Measurements from ENCODE around the gene CLDN4. TPM values are rescaled to one million over a fixed set of nuclear protein-coding genes. Genes with fewer than 3 reads are reported as not detected.
A peak's percentile ranks its signal among the peaks of the same experiment; 100 is the strongest.

CLDN4 gene
- total and polyA plus RNA-seq, 8 donors = 2.4 to 523 (median 18.9) TPM; not detected in 1

GRCh38 chr7:73809467-73809951 is 21.3 kb upstream of the CLDN4 start:
- Histone ChIP-seq H3K4me3 (no peak overlapping the region), H3K9me3 (peaks cover 0 to 8% (median 4%) of the 10 kb centered on the region in 4 donors), H3K27ac (no peak overlapping the region), H3K27me3 (peaks cover 0 to 60% (median 10%) of the 10 kb centered on the region in 3 donors), H3K4me1 (no peaks in the 10 kb centered on the region), H3K36me3 (no peaks in the 10 kb centered on the region)
- intact Hi-C loops (cut with DNase I; ENCODE audit: low total_unique reads) = no loop called here
- TF ChIP-seq EP300 (IDR thresholded peaks at IDR 0.05) (no peak), POLR2AphosphoS5 (IDR thresholded peaks at IDR 0.05) (no peak), CTCF (IDR thresholded peaks at IDR 0.05) (no peak), POLR2A (IDR thresholded peaks at IDR 0.05) (no peak)
- DNase-seq = peak in 1 of 2 donors; percentile 43
- 61 to 76% (median 68%) methylated on average over 18 to 21 of the region's 21 CpGs for WGBS, 5 donors

GRCh38 chr7:73810998-73811360 is 19.8 kb upstream of the CLDN4 start:
- no peaks in the 10 kb centered on the region for H3K36me3 ChIP-seq
- peak in 1 of 2 donors; percentile 14 for DNase-seq
- H3K9me3 ChIP-seq = peaks cover 0 to 8% (median 4%) of the 10 kb centered on the region in 4 donors
- WGBS, 5 donors = 56 to 71% (median 63%) methylated on average over 2 to 4 of the region's 4 CpGs
- no peaks in the 10 kb centered on the region for H3K4me1 ChIP-seq
- intact Hi-C loops (cut with DNase I; ENCODE audit: low total_unique reads) = no loop called here
- no peak for TF ChIP-seq POLR2A (IDR thresholded peaks at IDR 0.05)
- no peak for TF ChIP-seq POLR2AphosphoS5 (IDR thresholded peaks at IDR 0.05)
- TF ChIP-seq CTCF (IDR thresholded peaks at IDR 0.05) = no peak
- no peak for TF ChIP-seq EP300 (IDR thresholded peaks at IDR 0.05)
- peaks cover 0 to 70% (median 10%) of the 10 kb centered on the region in 3 donors for H3K27me3 ChIP-seq
- no peak overlapping the region for H3K4me3 ChIP-seq
- H3K27ac ChIP-seq = no peak overlapping the region

DNA sequence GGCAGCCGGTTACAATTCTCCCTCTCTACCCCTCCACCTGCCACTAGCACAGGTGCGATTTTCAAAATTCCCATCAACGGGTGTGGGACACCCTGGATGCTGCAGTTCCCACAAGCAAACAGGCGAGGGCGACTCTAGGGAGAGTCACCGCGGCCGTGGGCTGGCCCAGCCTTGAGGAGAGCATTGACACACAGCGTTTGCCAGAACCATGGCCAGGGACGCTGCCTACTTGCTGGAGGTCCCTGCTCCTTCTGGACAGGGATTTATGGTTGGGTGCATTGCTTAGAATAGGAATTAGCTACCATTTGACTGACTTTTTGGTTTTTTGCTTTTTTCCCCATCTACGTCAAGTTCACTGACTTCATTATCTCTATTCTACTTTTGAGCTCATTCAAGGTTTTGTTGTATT is 19.0 kb upstream of the CLDN4 start:
- peaks cover 0 to 8% (median 4%) of the 10 kb centered on the region in 4 donors for H3K9me3 ChIP-seq
- peaks cover 0 to 74% (median 10%) of the 10 kb centered on the region in 3 donors for H3K27me3 ChIP-seq
- TF ChIP-seq EP300 (IDR thresholded peaks at IDR 0.05) (no peak), CTCF (IDR thresholded peaks at IDR 0.05) (peak in 5 of 7 experiments; percentile 73 to 82 (median 75))
- peak; percentile 71 to 80 for DNase-seq
- no peak overlapping the region for H3K27ac ChIP-seq
- no peaks in the 10 kb centered on the region for H3K4me1 ChIP-seq
- H3K4me3 ChIP-seq = no peak overlapping the region
- no peaks in the 10 kb centered on the region for H3K36me3 ChIP-seq
- intact Hi-C loops (cut with DNase I; ENCODE audit: low total_unique reads) = no loop called here
- 10 to 14% (median 12%) methylated on average over 11 of the region's 11 CpGs for WGBS, 5 donors

- WGBS, 5 donors = 75 to 84% (median 78%) methylated on average over 3 of the region's 3 CpGs
- intact Hi-C loops (cut with DNase I; ENCODE audit: low total_unique reads) = no loop called here
- DNase-seq = no peak
Measured at GRCh38 chr7:73812996-73813395, 17.8 kb upstream of the CLDN4 start.

More at GRCh38 chr7:73812996-73813395, 17.8 kb upstream of the CLDN4 start:
- peaks cover 0 to 8% (median 4%) of the 10 kb centered on the region in 4 donors for H3K9me3 ChIP-seq
- no peaks in the 10 kb centered on the region for H3K36me3 ChIP-seq
- H3K4me1 ChIP-seq = no peaks in the 10 kb centered on the region
- no peak overlapping the region for H3K4me3 ChIP-seq
- no peak overlapping the region for H3K27ac ChIP-seq
- TF ChIP-seq POLR2AphosphoS5 (IDR thresholded peaks at IDR 0.05) (no peak), EP300 (IDR thresholded peaks at IDR 0.05) (no peak), POLR2A (IDR thresholded peaks at IDR 0.05) (no peak), CTCF (IDR thresholded peaks at IDR 0.05) (no peak)
- H3K27me3 ChIP-seq = peaks cover 0 to 71% (median 10%) of the 10 kb centered on the region in 3 donors

Measured in stomach (tissue), 9 donors.